ENCODE results near the gene TIMP4. TPM values are rescaled to one million over a fixed set of nuclear protein-coding genes. Genes with fewer than 3 reads are reported as not detected.

Gene TIMP4
- total and polyA plus RNA-seq, 2 of the 4 experiments (the other 2 are of a cell fraction), result 0.39 to 0.54 TPM

GRCh38 chr3:12194209-12194608 is 35.5 kb upstream of the TIMP4 start:
- H3K23ac ChIP-seq (ENCODE audit: low read depth, low read length), result no peak overlapping the region
- peak overlapping the region; percentile 58 to 72; a peak in 2 of 4 replicates for H4K8ac ChIP-seq (ENCODE audit: low read depth in 2 of 2, low read length in 2 of 2)
- peak overlapping the region; percentile 94; the same call in 1 of the 2 replicates for H3K4ac ChIP-seq (ENCODE audit: low read depth, low read length)
- no peak overlapping the region for H2AK9ac ChIP-seq (replicated peaks; ENCODE audit: low read depth, low read length, poor library complexity)
- peaks cover 23% of the 10 kb centered on the region for H3K4me1 ChIP-seq (ENCODE audit: control insufficient read depth, insufficient read depth, low read length)
- no peaks in the 10 kb centered on the region for H3K36me3 ChIP-seq (ENCODE audit: control insufficient read depth, insufficient read depth, low read length)
- dilution Hi-C loops (cut with HindIII; ENCODE audit: low sequenced_read_pairs, unreplicated experiment) (no loop called here), intact Hi-C loops (cut with micrococcal nuclease) (loop anchor here (5.0 kb wide), 3 partner anchors 93 to 363 kb away; partner anchors contain the start of genes MKRN2 and PPARG), in situ Hi-C loops (cut with MboI; ENCODE audit: low sequenced_read_pairs) (no loop called here)
- no peak overlapping the region for H3K9ac ChIP-seq (ENCODE audit: low read depth, low read length)
- H4K91ac ChIP-seq (ENCODE audit: insufficient read depth, low read depth, low read length), result no peak overlapping the region; the same call in 1 of the 2 replicates
- H3K4me2 ChIP-seq (ENCODE audit: low read depth, low read length), result no peak overlapping the region
- peak overlapping the region; percentile 97 for H2BK120ac ChIP-seq (ENCODE audit: low read depth, low read length)
- DNase-seq (peak; percentile 92), ATAC-seq (ENCODE audit: low read depth) (peak; percentile 18; the same call in 1 of the 2 replicates)
- peaks cover 3% of the 10 kb centered on the region for H3K9me3 ChIP-seq (ENCODE audit: control insufficient read depth, insufficient read depth, low read length)
- no peaks in the 10 kb centered on the region for H4K20me1 ChIP-seq (ENCODE audit: insufficient read depth, low read length)
- no peak overlapping the region for H3K4me3 ChIP-seq (ENCODE audit: insufficient read depth, low read depth, low read length)
- no peaks in the 10 kb centered on the region for H3K79me1 ChIP-seq (ENCODE audit: low read depth in 1 of 2, low read length in 2 of 2)
- H3K18ac ChIP-seq (ENCODE audit: low read depth, low read length), result no peak overlapping the region
- H2BK5ac ChIP-seq (ENCODE audit: low read depth, low read length, poor library complexity, severe bottlenecking), result peak overlapping the region; percentile 95
- POLR2A ChIA-PET (ENCODE audit: unreplicated experiment), result no interaction called here
- no peak overlapping the region for H4K5ac ChIP-seq (ENCODE audit: low read depth, low read length)
- peak; percentile 99 for TF ChIP-seq NFE2L2 (IDR thresholded peaks at IDR 0.05; ENCODE audit: low read depth, low read length)
- peak; percentile 95 for TF ChIP-seq CEBPB (IDR thresholded peaks at IDR 0.05; ENCODE audit: low read depth, low read length)
- TF ChIP-seq MAFK (IDR thresholded peaks at IDR 0.05; ENCODE audit: low read depth, low read length), result peak; percentile 95
- peak; percentile 82; the same call in 1 of the 2 replicates for TF ChIP-seq FOS (IDR thresholded peaks at IDR 0.05; ENCODE audit: low read depth, low read length)
- no peak for TF ChIP-seq MAZ (IDR thresholded peaks at IDR 0.05; ENCODE audit: borderline replicate concordance, low read depth, low read length)
- H2AK5ac ChIP-seq (ENCODE audit: low read depth, low read length), result no peak overlapping the region
- H3K56ac ChIP-seq (ENCODE audit: extremely low read depth, insufficient read depth, low read length), result no peak overlapping the region
- WGBS, 2 experiments (ENCODE audit: extremely low coverage in 2 of 2, insufficient read length in 1 of 2), result 60% methylated on average over 1 of the region's 3 CpGs; no CpG with 5 or more reads in 1 of the 2 experiments
- H3K27ac ChIP-seq (ENCODE audit: insufficient read depth, low read length), result peak overlapping the region; percentile 97; the same call in 1 of the 2 replicates
- CTCF ChIA-PET, result no interaction called here
- H3K9me1 ChIP-seq (ENCODE audit: insufficient read depth, low read length), result peaks cover 9% of the 10 kb centered on the region
- BruUV-seq (replicated peaks), result no TSS peak
- H3K27me3 ChIP-seq (ENCODE audit: control insufficient read depth, insufficient read depth, low read length), result no peaks in the 10 kb centered on the region
- H2AFZ ChIP-seq (replicated peaks; ENCODE audit: low read length, poor library complexity), result no peak overlapping the region
- no peak overlapping the region for H3K14ac ChIP-seq (replicated peaks; ENCODE audit: low read depth, low read length)
- peak overlapping the region; percentile 63; the same call in 1 of the 2 replicates for H2BK20ac ChIP-seq (ENCODE audit: low read depth, low read length)
- no peak overlapping the region; the same call in 1 of the 3 replicates for H2BK15ac ChIP-seq (ENCODE audit: low read depth, low read length)
